ENCODE measurements around the gene TNF.
A peak's percentile ranks its signal among the peaks of the same experiment; 100 is the strongest.
"Not testable (repeated sequence)": the region's sequence is repeated elsewhere in the genome, so short reads cannot be mapped to it uniquely, and the experiment has no call there.

TNF gene

DNA sequence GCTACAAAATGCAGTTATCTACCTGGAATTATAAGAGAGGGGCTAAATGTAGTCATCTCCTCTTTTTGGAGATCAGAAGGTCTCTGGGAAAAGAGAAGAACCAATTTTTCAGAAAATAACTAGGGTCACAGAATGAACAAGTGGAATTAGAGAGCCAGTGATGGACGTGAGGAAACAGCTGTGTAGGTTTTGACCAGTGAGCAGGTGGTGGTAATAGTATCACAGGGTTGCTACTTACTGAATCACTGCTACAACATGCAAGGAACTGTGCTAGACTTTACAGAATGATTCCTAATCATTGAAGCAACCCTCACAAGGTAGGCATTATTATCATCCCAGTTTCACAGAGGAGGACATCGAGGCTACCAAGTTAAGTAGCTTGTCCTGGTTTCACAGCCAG is 30.7 kb upstream of the TNF start:
- DNase-seq (ENCODE audit: low spot score): no peak

- no peak for DNase-seq (ENCODE audit: low spot score)
Measured at GRCh38 chr6:31545291-31545690, 30.1 kb upstream of the TNF start.

DNA sequence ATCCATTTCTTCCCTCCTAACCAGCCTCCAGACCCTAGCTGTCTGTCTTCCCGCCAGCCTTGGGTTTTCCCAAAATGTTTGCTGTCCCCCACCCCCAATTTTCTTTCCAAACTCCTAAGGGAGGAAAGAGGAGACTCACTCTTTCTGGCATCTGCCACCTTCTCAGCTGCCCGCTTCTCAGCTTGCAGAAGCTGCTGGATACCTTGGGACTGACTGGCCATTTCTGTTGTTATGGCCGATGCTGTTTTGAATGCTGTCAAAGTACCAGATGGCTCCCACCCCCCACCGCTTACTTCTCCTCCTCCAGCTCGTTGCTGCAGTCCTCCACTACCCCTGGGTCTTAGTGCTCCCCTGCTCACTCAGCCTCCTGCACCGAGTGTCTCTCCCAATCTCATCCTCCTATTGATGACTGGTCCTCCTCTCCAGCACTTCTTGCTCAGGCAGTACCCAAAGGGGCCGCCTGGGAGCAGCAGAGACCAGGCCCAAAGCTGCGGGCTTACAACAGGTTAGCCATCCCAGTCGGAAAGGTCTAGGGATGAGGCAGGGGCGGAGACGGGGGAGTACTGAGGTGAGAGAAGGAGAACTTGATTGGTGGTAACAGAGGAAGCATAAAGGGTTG is 28.9 kb upstream of the TNF start, which contains the start of gene ATP6V1G2:
Gene ATP6V1G2, minus strand, starts transcription at position 270 of the 619 bp plus-strand sequence. Its CDS starts 49 bp downstream, at position 221.
- DNase-seq (ENCODE audit: low spot score): peak; percentile 92

DNA sequence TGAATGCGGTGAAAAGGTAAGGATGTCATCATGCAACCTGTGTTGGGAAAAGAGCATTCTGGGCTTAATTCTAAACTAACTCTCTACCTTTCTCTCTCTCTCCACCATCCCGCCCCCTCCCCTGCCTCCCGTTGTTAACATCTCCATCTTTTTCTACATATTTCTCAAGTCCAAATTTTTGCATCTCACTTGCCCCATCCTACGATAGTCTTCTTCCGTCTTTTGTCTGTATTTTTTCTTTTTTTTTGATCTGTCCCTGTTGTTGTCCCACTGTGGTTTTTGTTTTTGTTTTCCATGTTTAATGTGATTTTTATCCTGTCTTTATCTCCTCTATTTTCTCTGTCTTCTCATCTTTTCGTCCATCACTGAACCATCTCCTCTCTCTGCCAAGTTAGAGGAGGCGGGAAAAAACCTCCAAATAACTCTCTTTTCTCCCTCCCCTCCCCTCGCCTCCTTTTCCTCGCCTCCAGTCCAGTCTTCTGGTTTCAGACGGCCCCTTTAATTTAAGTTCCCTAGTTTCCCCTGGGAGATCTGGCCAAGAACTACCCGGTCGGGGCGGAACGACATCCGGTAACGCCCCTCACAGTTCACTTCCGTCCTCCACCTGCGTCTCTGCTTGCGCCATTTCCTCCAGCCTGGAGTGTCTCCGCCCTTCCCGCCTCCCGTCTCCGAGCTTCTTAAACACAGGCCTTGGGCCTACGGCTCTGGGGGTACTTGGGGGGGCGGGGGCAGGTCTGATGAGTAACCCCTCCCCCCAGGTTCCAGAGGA is 28.2 kb upstream of the TNF start, which contains the start of gene NFKBIL1:
Gene NFKBIL1, plus strand, starts transcription at position 651 of the 769 bp plus-strand sequence. Its CDS starts 87 bp downstream, at position 738.
- DNase-seq (ENCODE audit: low spot score): peak; percentile 93

GRCh38 chr6:31547727-31548543 is 27.4 kb upstream of the TNF start:
- DNase-seq (ENCODE audit: low spot score): no peak

- DNase-seq (ENCODE audit: low spot score): no peak
Measured at GRCh38 chr6:31548544-31548873, 26.9 kb upstream of the TNF start.

- not testable (repeated sequence) for DNase-seq (ENCODE audit: low spot score)
Measured at GRCh38 chr6:31551371-31551770, 24.0 kb upstream of the TNF start.

- DNase-seq (ENCODE audit: low spot score): no peak
Measured at GRCh38 chr6:31556307-31556706, 19.1 kb upstream of the TNF start.

GRCh38 chr6:31557443-31558317 is 17.7 kb upstream of the TNF start:
- DNase-seq (ENCODE audit: low spot score): no peak

- no peak for DNase-seq (ENCODE audit: low spot score)
Measured at GRCh38 chr6:31558318-31558625, 17.1 kb upstream of the TNF start.

DNA sequence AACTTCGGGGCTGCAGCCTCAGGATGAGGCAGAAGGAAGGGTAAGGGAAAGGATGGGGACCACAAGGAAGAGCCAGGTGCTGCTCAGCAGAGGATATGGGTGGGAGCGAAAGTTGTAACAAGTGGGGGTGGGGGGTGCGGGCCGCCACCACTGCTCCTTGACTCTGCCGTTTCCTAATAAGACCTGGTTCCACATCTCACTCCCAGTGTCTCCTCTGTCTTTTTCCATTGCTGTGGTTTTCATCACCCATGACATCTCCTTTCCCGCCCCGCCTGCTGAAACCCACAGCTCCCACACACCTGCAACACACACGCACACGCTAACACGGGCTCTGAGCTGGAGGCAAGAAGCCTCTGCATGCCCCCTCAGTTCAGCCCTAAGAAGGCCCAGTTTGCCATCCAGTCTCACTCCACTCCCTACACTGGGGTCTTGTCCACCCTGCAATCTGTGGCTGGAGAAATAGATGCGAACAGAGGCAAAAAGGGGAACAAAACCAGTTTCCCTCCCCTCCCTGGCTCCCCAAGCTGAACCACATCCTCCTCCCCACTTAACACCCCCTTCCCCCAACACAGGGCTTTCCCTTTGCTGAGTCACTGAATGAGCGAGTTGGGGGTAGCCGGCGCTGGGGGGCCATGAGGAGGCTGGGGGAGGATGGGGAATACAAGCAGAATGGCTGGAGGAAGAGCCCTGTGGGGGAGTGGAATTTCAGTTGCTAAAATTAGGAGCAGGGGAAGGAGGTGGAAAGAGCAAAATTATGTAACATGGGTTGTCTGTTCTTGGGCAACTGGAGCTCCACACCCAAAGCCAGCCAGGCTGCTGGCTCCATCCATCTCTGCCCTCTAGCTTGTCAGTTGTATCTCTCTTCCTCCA is 16.5 kb upstream of the TNF start:
- no peak for DNase-seq (ENCODE audit: low spot score)

DNA sequence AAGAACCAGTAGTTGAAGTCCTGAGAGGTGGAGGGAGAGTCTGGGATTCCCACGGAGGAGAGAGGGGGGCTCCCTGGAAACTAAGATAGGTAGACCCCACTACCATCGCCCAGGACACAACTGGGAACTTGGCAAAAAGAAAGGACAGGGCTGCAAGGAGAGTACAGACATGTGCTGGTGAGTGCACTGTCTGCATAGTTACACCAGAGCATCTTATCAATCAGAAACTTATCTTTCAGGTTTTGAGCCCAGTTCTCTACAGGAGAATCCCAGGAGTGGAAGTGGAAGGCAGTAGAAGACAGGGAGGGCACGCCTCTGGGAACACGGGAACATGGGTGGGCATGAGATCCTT is 15.8 kb upstream of the TNF start:
- DNase-seq (ENCODE audit: low spot score): no peak

- DNase-seq (ENCODE audit: low spot score): peak; percentile 40
Measured at GRCh38 chr6:31559958-31560696, 15.2 kb upstream of the TNF start.

GRCh38 chr6:31560697-31561058 is 14.7 kb upstream of the TNF start:
- DNase-seq (ENCODE audit: low spot score): no peak

DNA sequence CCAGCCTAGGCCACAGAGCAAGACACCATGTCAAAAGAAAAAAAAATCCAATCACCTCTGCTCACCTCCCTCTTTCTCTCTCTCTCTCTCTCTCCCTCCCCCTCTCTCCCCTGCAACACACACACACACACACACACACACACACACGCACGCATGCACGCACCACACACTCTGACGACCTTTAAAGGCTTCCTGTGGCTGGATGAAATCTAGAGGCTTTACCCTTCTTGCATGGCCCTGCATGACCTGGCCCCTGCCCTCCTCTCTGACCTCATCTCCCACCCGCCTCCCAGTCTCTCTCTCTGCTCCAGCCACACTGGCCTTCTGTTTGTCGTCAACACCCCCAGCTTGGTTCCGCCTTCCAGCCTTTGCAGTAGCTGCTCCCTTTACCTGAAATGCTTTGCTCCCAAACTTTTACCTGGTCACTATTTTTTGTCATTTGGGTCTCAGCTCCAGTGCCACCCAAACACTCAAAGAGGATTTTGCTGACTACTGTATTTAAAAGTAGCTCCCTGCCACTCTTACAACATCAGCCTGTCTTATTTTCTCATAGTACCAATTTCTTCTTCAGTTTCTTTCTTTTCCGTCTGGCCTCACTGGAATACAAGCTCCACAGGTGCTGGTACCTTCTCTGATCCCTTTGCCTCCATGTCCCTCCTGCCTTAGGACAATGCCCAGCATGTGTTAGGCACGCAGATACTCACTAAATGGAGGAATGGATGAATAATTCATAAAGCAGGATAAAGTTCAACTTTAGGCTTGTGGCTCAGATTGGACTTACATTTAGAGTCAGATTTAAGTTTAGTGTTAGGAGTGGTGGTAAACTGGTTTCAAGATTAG is 7.6 kb upstream of the TNF start:
- no peak for DNase-seq (ENCODE audit: low spot score)

- DNase-seq (ENCODE audit: low spot score): no peak
Measured at GRCh38 chr6:31568537-31568961, 6.8 kb upstream of the TNF start.

GRCh38 chr6:31569861-31570536 is 5.4 kb upstream of the TNF start:
- DNase-seq (ENCODE audit: low spot score): no peak

- no peak for DNase-seq (ENCODE audit: low spot score)
Measured at GRCh38 chr6:31572041-31572911, 3.1 kb upstream of the TNF start, which contains the start of gene LTA. LTA (plus strand) TSS chr6:31572289; CDS start chr6:31572743, 454 bp downstream.
